Adipose tissue (tissue), 3 donors: Measurements from ENCODE around the gene GPR152. TPM values are rescaled to one million over a fixed set of nuclear protein-coding genes. Genes with fewer than 3 reads are reported as not detected.

Source experiments
- H3K27ac ChIP-seq: one replicate; pipeline ENCODE4 v1.5.1; 2013; ENCODE audit warnings: low read depth, low read length
- WGBS, 3 donors: extraction: QIAGEN DNeasy Blood & Tissue Kit; methylation state at CpG; one replicate each; pipeline ENCODE4 v1.1.7; 2013; 5-methylcytosine and 5-hydroxymethylcytosine counted together
- polyA plus RNA-seq, 3 donors: library from polyadenylated mRNA; stranded (reverse); fragments of 200-250 nt; gene quantifications; one replicate each; pipeline ENCODE4 v1.2.3, GENCODE V29; 2013
- donor health status: healthy with polysubstance abuse.
- donor health status: Bipolar disorder and iron deficiency.
- donor health status: healthy.

The GPR152 gene
- polyA plus RNA-seq, 3 donors, result not detected

- WGBS, 3 donors, result 93% methylated on average over 25 of the region's 25 CpGs
- H3K27ac ChIP-seq, result no peak overlapping the region
These were observed 1.5 kb downstream of the GPR152 start for GRCh38 chr11:67450796-67451657.

- WGBS, 3 donors, result 58 to 63% (median 63%) methylated on average over 9 of the region's 9 CpGs
- no peak overlapping the region for H3K27ac ChIP-seq
These were observed 3.2 kb downstream of the GPR152 start for GRCh38 chr11:67449116-67449844.

DNA sequence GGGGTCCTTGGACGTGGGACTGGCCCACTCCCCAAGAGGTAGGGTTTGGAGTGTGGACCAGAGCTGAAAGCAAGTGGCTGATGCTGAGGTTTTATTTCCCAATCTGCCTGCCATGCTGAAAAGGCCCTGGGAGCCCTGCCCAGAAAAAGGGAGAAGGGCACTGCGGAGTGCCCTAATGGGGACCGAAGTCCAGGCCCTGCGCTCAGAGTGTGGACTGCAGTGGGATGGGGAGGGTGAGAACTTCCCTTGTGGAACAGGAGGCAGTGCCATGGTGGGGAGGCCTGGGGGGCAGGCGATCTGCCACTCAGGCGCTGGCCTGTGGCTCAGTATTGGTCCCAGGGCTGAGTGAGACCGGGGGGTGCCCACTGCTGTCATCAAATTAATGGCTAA, 4.3 kb downstream of the GPR152 start:
- no peak overlapping the region for H3K27ac ChIP-seq
- WGBS, 3 donors, result 91 to 93% (median 91%) methylated on average over 7 of the region's 7 CpGs

GRCh38 chr11:67445515-67445914, 7.0 kb downstream of the GPR152 start:
- WGBS, 3 donors, result 84 to 89% (median 87%) methylated on average over 5 of the region's 5 CpGs
- H3K27ac ChIP-seq, result no peak overlapping the region

DNA sequence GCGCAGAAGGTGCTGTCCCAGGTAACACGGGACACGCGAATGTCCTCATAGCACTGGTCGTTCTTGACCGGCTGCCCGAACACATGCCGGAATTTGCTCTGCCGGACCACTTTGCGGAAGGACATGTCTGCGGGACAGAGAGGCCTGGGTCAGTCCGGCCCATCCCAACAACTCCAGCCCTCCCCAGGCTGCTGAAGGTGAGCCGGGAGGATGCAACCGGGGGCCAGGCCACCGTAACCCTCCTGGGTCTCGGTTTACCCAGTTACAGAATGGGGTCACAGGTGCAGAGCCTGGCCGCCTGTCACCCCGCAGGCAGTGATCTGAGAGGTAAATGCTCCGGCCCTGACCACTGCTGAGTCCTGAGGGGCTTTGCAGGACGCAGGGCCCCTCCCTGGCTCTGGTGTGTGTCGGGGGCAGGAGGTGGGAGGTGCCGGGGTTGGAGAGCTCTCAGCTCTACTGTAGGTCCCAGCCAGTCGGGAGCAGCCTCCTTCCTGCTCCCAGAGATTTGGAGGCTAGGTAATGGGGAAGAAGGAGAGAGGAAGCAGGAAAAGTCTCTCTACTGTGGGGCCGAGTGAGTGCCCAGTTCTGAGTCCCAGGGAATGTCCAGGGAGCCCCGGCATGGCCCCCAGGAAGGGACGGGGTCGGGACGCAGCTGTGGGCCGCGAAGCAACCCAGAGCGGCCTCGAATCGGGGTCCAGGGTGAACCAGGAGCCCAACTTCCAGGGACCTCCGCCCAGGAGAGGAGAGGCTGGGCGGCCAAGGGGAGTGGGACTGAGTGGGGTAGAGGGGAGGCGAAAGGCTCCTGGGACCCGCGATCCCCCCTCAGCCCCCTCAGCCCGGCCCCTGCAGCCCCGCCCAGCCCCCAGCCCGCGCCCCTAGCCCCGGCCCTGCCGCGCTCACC, 9.8 kb downstream of the GPR152 start:
- H3K27ac ChIP-seq, result no peak overlapping the region
- 40 to 43% (median 43%) methylated on average over 31 to 45 of the region's 45 CpGs for WGBS, 3 donors

DNA sequence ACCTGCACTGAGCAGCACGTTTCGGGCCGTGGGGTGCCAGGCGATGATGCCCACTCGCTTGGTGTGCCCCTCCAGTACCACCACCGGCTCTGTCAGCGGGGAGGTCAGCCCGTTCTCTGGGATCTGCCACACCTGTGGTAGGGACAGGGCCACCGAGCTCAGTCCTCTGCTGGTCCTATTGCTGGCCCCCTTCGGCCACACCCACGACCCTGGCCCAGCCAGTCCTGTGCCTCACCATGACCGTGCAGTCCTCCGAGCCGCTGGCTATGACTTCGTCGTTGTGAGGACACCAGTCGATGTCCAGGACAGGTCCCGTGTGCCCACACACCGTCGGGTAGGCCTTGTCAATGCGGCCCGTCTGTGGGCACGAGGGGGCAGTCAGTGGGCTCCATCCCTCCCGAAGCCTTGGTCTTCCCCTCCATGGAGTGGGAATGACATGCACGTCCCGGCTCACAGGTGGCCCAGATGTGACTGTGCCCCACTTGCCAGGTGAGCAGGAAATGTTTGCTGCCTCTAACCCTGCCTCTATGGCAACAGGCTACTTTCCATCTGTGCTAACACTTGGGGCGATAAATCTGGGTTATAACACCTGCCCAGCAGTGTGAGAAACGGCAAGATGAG, 10.7 kb downstream of the GPR152 start:
- 78 to 86% (median 86%) methylated on average over 23 to 28 of the region's 28 CpGs for WGBS, 3 donors
- no peak overlapping the region for H3K27ac ChIP-seq

GRCh38 chr11:67441098-67441563, 11.4 kb downstream of the GPR152 start:
- no peak overlapping the region for H3K27ac ChIP-seq
- 82 to 92% (median 91%) methylated on average over 21 of the region's 21 CpGs for WGBS, 3 donors

DNA sequence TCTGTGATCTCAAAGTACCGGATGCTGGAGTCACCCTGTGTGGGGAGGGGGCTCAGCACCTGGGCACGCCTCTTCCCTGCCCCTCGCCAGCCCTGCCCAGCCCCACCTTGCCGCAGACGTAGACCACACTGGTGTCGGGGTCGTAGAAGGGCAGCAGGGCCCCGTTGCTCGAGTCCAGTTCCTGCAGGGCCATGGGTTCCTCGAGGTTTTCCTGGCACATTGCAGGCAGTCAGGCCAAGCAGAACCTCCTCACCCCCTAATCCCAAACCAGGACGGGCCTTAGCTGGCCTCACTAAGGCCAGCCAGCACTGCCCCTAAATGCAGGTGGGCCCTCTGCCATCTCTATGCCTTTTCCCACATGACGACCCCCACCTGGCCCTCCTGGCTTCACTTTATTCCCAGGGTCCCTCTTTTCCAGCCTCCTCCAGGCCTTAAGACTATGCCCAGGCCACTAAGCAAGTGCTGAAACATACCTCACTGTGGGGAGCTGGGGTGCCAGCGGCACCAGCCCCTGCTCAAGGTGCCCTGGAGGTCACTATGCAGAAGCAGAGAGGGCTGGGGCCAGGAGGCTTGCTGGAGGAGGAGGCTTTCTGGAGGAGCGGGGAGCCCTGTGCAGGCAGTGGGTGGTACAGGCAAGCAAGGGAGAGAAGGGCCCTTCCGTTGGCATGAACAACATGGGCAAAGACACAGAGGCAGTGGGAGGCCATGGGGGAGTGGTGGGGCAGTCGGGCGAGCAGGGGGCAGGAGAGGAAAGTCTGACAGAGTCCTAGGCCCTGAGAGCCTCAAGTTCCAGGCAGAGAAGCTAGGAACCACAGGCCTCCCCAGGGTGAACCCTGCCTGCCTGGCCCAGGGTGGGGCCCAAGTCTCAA, 12.1 kb downstream of the GPR152 start:
- 62 to 85% (median 64%) methylated on average over 17 of the region's 17 CpGs for WGBS, 3 donors
- no peak overlapping the region for H3K27ac ChIP-seq

DNA sequence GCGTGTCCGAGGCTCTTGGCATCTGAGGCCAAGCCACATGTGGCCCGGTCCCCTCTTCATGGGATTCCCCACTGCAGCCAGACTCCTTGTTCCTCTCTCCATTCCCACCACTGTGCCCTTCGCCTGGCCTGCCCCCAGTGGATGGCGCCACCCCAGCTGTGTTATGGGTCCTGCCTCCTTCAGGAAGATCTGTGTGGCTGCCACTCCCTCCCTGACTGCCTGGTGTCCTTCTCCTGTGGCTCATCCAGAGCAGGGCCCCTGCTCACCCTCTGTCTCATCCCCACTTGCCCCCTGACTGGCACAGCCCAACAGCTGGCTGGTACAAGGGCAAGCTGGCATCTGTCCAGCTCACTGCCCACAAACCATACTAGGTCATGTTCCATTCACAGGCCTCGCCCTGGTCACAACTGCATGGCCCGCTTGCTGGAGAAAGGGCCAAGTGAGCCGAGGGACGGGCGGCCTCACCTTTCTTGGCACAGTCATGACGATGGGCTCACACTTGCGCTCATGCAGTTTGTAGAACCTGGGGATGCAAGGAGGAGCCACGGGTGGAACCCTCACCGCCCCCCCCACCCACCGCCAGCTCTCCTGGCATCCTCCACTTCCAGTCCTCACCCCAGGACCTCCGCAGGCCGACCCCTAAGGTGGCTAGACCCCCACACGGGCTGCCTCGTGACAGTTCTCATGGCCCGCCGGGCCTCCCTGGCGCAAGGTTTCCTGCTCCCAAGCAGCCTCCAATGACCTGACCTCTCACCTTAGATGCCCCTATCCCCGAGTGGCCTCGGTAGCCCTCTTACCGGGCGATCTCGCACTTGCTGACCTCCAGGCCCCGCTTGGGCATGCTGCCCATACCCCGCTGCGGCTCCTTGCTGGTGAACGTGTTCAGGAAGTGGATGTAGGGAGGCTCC, 13.0 kb downstream of the GPR152 start:
- no peak overlapping the region for H3K27ac ChIP-seq
- 60 to 75% (median 63%) methylated on average over 30 to 31 of the region's 31 CpGs for WGBS, 3 donors

DNA sequence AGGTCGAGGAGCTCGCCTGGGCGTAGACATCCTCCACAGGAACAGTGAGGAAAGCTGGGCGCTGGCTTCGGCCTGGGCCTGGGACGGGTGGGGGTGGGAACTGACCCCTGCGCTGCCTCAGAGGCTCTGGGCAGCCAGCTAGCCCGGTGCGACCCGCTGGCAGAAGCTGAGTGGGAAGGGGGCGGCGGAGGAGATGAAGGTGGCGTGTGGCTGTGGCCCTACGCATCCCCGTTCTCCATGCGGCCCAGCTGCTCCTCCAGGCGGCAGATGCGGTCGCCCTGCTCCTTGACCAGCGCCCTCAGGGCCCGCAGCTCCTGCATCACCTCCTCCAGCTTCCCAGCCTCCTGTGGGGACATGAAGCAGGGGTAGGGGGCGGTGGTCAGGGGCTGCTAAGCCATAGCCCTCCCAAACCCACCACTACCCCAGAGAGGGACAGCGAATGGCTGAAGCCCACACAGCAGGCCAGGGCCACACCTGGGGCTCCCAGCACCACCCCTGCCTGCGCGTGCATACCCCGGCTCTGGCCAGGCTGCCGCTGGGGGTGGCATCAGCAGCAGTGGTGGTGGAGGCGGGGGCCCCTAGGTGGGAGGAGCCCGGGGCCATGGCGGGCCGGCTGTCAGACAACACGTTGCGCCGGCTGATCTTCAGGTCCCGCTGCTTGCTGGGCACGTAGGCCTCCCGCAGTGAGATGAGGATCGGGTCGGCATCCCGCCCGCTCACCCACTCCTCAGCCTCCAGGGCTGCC, 14.2 kb downstream of the GPR152 start:
- 79 to 85% (median 84%) methylated on average over 37 to 41 of the region's 41 CpGs for WGBS, 3 donors
- H3K27ac ChIP-seq, result no peak overlapping the region

GRCh38 chr11:67437809-67438157, 14.7 kb downstream of the GPR152 start:
- H3K27ac ChIP-seq, result no peak overlapping the region
- 53 to 79% (median 57%) methylated on average over 3 of the region's 3 CpGs for WGBS, 3 donors

DNA sequence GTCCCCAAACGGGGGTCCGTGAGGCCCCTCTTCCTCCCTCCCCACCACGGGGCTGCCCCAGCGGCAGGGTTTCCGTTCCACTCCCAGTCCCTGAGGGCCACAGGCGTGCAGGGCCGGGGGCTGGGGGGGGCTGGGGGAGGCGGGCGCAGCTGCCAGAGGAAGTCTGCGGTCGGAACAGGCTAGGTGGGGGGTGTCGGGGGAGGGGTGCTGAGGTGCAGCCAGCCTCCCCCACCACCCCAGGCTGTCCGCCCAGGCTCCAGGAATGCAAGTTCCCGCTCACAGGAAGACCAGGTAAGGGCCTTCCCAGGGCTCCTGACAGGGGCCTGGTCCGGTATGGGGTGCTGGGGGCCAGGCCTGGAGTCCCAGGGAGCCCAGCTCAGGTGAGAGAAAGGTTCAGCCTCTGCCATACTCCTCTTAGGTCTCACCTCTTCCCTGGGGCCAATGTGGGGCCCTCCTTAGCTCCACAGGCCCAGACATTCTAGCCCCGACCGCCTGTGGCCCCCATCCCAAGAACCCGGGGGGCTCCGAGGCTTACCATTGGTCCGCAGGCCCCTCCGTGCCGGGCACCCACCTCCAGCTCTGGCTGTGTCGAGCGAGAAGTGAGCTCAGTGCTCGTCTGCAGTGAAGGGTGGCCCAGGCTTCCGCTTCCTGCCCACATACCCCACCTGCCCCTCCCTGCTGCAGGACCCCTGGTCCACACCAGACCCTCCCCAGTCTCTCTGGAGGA, 15.3 kb downstream of the GPR152 start, which contains the start of gene PTPRCAP:
Gene PTPRCAP (minus strand): TSS at position 601 of the 727 bp plus-strand sequence. CDS start 63 bp downstream, at position 538.
- 39 to 73% (median 56%) methylated on average over 18 to 26 of the region's 26 CpGs for WGBS, 3 donors
- H3K27ac ChIP-seq, result no peak within 1 kb of the TSS

GRCh38 chr11:67436459-67437081, 16.0 kb downstream of the GPR152 start:
- WGBS, 3 donors, result 37 to 57% (median 42%) methylated on average over 6 of the region's 6 CpGs
- H3K27ac ChIP-seq, result no peak overlapping the region

DNA sequence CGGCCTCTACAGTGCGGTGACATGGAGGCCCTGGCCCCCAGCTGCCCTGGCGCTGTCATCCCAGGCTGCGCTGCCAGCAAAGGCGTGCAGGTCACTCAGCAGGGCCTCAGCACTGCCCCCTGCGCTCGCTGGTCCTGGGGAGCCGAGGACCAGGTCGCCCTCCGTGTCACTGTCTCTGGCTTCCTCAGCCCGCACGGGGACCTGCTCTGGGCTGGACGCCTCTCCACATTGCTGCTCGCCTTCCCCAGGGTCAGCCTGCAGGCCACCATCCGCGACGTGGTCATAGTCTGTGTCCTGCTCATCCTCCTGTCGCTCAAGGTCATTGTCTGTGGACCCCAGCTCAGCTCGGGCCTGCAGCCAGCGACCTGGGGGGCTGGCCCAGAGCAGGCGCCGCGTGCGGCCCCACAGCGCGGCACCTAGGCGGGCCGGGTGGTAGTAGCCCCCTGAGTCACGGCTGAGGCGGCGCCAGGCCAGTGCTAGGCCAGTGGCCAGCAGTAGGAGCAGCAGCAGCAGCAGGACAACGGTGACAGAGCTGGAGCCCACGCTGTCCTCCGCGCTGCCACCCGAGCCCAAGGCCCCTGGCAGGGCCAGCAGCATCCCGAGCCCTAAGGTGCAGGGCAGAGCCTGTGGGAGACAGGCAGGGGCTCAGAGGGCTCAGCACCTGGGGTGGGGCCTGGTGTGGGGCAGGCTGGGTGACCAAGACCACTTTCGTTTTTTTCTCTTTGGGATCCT, 16.6 kb downstream of the GPR152 start:
- no peak overlapping the region for H3K27ac ChIP-seq
- WGBS, 3 donors, result 86 to 88% (median 87%) methylated on average over 37 to 38 of the region's 38 CpGs
